ENCODE measurements around the gene FILIP1.

DNA sequence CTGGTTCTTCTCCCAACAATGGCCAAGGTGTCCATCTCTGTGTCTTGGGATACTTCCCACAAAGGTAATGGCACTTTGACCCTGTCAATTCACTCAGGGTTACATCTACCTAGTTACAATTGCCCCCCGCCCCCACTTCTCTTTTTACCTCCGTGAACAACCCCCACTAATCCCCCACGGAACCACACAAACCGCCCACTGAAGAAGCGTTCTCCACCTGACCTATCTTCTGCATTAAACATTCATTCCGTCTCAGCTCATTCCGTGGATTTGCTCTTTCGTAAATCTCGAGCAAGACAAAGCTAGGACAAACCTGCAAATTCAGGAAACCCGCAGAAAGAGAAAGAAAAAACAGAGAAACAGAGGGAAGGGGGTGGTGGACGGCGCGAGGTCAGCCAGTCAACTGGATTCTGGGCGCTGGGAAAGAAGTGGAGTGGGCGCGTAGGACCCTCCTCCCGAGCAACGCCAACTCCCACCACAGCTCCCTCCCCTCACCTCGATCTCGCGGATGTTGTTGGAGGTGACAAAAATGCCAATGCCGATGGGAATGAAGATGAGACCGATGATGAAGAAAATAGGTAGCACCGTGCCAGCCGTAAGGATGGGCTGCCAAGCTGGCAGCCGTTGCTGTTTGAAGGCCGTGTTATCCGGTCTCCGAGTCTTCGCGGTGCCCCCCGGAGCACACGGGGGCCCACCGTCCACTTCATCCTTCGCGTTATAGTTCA lies 209.5 kb downstream of the FILIP1 start:
- TF ChIP-seq POLR2AphosphoS5 (IDR thresholded peaks at IDR 0.05; ENCODE audit: low read depth, low read length) = no peak
- TF ChIP-seq, protein P1, sequence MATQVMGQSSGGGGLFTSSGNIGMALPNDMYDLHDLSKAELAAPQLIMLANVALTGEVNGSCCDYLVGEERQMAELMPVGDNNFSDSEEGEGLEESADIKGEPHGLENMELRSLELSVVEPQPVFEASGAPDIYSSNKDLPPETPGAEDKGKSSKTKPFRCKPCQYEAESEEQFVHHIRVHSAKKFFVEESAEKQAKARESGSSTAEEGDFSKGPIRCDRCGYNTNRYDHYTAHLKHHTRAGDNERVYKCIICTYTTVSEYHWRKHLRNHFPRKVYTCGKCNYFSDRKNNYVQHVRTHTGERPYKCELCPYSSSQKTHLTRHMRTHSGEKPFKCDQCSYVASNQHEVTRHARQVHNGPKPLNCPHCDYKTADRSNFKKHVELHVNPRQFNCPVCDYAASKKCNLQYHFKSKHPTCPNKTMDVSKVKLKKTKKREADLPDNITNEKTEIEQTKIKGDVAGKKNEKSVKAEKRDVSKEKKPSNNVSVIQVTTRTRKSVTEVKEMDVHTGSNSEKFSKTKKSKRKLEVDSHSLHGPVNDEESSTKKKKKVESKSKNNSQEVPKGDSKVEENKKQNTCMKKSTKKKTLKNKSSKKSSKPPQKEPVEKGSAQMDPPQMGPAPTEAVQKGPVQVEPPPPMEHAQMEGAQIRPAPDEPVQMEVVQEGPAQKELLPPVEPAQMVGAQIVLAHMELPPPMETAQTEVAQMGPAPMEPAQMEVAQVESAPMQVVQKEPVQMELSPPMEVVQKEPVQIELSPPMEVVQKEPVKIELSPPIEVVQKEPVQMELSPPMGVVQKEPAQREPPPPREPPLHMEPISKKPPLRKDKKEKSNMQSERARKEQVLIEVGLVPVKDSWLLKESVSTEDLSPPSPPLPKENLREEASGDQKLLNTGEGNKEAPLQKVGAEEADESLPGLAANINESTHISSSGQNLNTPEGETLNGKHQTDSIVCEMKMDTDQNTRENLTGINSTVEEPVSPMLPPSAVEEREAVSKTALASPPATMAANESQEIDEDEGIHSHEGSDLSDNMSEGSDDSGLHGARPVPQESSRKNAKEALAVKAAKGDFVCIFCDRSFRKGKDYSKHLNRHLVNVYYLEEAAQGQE (IDR thresholded peaks at IDR 0.05; ENCODE audit: insufficient read depth in 1 of 2, low read depth in 2 of 2, low read length in 2 of 2) = 0 out of 4 replicates have a peak, but pooled peaks of 1 of the 2 experiments have one; percentile 16
- no peak for TF ChIP-seq FOXP2 (optimal IDR thresholded peaks at IDR 0.05; ENCODE audit: borderline replicate concordance, extremely low read depth, extremely low read length, insufficient read depth)
- TF ChIP-seq TAF1 (IDR thresholded peaks at IDR 0.05; ENCODE audit: borderline replicate concordance, insufficient read depth, low read length) = no peak
- TF ChIP-seq SIN3A (IDR thresholded peaks at IDR 0.05; ENCODE audit: borderline replicate concordance, insufficient read depth, low read length) = no peak

All from PFSK-1 (cell line).